Endodermal cell (in vitro differentiated cells): ENCODE measurements around the gene CTU2. TPM values are rescaled to one million over a fixed set of nuclear protein-coding genes. Genes with fewer than 3 reads are reported as not detected.

ENCODE experiments used
- DNase-seq: peaks from one replicate; pipeline ENCODE4 v3.0.0-alpha.2; 2017
- H3K27ac ChIP-seq: 2 replicates; pipeline ENCODE4 v1.5.1; 2013; ENCODE audit warnings: mild to moderate bottlenecking, low read depth, low read length, moderate library complexity
- H3K27me3 ChIP-seq: 2 replicates; pipeline ENCODE4 v1.6.1; 2013; ENCODE audit warnings: mild to moderate bottlenecking, low read length, moderate library complexity; ENCODE audit not compliant: insufficient read depth, control insufficient read depth, poor library complexity, severe bottlenecking
- H3K36me3 ChIP-seq: 2 replicates; pipeline ENCODE4 v1.7.0; 2013; ENCODE audit warnings: mild to moderate bottlenecking, low read length, moderate library complexity; ENCODE audit not compliant: control insufficient read depth, insufficient read depth
- H3K4me1 ChIP-seq: one replicate; pipeline ENCODE4 v1.7.0; 2013; ENCODE audit warnings: low read length; ENCODE audit not compliant: control insufficient read depth, insufficient read depth
- H3K4me3 ChIP-seq: 2 replicates; pipeline ENCODE4 v1.5.1; 2013; ENCODE audit warnings: mild to moderate bottlenecking, low read length, moderate library complexity
- H3K9ac ChIP-seq: 2 replicates; pipeline ENCODE4 v1.6.1; 2013; ENCODE audit warnings: mild to moderate bottlenecking, low read length, moderate library complexity; ENCODE audit not compliant: poor library complexity, severe bottlenecking; ENCODE audit errors: extremely low read depth
- H3K9me3 ChIP-seq: 2 replicates; pipeline ENCODE4 v1.6.1; 2013; ENCODE audit warnings: mild to moderate bottlenecking, low read length, moderate library complexity; ENCODE audit not compliant: control insufficient read depth
- H3K27ac Mint-ChIP-seq: 2 replicates; pipeline ENCODE4 v1.8.0; 2020; ENCODE audit warnings: mixed read lengths
- H3K27me3 Mint-ChIP-seq: 2 replicates; pipeline ENCODE4 v1.8.0; 2021; ENCODE audit warnings: mild to moderate bottlenecking, mixed read lengths; ENCODE audit not compliant: insufficient read depth
- H3K36me3 Mint-ChIP-seq: 2 replicates; pipeline ENCODE4 v1.8.0; 2020; ENCODE audit warnings: low read depth, mixed read lengths
- H3K4me1 Mint-ChIP-seq: 2 replicates; pipeline ENCODE4 v1.8.0; 2020; ENCODE audit warnings: mixed read lengths
- H3K4me3 Mint-ChIP-seq: 2 replicates; pipeline ENCODE4 v1.8.0; 2020; ENCODE audit warnings: mild to moderate bottlenecking, moderate library complexity, mixed read lengths
- H3K9me3 Mint-ChIP-seq: 2 replicates; pipeline ENCODE4 v1.8.0; 2020; ENCODE audit warnings: mild to moderate bottlenecking, mixed read lengths
- CTCF ChIP-seq: fragments of 200-600 bp; sonication (generic); conservative IDR thresholded peaks from 2 replicates; pipeline ENCODE4 v1.5.0; 2021; ENCODE audit warnings: antibody characterized with exemption, mild to moderate bottlenecking
- WGBS, 2 experiments: methylation state at CpG; one replicate each; pipeline versions ENCODE4 v1.1.5 to v1.1.7; 2013; ENCODE audit warnings: missing lambda C conversion rate in 2 of 2, mixed read lengths in 1 of 2; ENCODE audit not compliant: insufficient coverage in 1 of 2, insufficient read length in 1 of 2; 5-methylcytosine and 5-hydroxymethylcytosine counted together
- total RNA-seq, 2 donors: library from RNA; stranded (reverse); fragmentation: NEBNext Ultra II Directional in 1 of 2; extraction: Animal tissue kit (Norgen Biotek cat#: 25700) in 1 of 2; gene quantifications; 2 replicates in 1 of 2; 3 replicates in 1 of 2; pipeline ENCODE4 v1.2.1, GENCODE V29; 2021

The CTU2 gene
- total RNA-seq, 2 donors from 2014 or later, result 16.7 to 24.3 TPM

GRCh38 chr16:88705076-88705684 is 1.1 kb upstream of the CTU2 start:
- H3K27ac Mint-ChIP-seq, result peak overlapping the region; percentile 86

GRCh38 chr16:88705801-88706228 is 488 bp upstream of the CTU2 start:
- H3K27ac ChIP-seq, result no peak overlapping the region
- H3K9me3 ChIP-seq, result no peaks in the 10 kb centered on the region
- H3K4me1 ChIP-seq, result peaks cover 6% of the 10 kb centered on the region
- peak overlapping the region; percentile 98 for H3K4me3 ChIP-seq
- 0 to 1% methylated on average over 13 to 57 of the region's 57 CpGs for whole genome bisulfite sequencing, 2 experiments
- peak overlapping the region; percentile 76 for H3K4me3 Mint-ChIP-seq
- no peak for DNase-seq
- no peaks in the 10 kb centered on the region for H3K27me3 Mint-ChIP-seq
- peak overlapping the region; percentile 86 for H3K27ac Mint-ChIP-seq
- no peaks in the 10 kb centered on the region for H3K36me3 Mint-ChIP-seq
- TF ChIP-seq CTCF, result no peak
- peak overlapping the region; percentile 76 for H3K9ac ChIP-seq
- H3K27me3 ChIP-seq, result no peaks in the 10 kb centered on the region
- H3K9me3 Mint-ChIP-seq, result no peaks in the 10 kb centered on the region
- no peaks in the 10 kb centered on the region for H3K36me3 ChIP-seq
- peaks cover 13% of the 10 kb centered on the region for H3K4me1 Mint-ChIP-seq

More at GRCh38 chr16:88705076-88705684, 1.1 kb upstream of the CTU2 start:
- Mint-ChIP-seq H3K4me1 (peaks cover 13% of the 10 kb centered on the region), H3K36me3 (no peaks in the 10 kb centered on the region), H3K4me3 (peak overlapping the region; percentile 76), H3K9me3 (no peaks in the 10 kb centered on the region), H3K27me3 (no peaks in the 10 kb centered on the region)
- H3K27me3 ChIP-seq, result no peaks in the 10 kb centered on the region
- no peak overlapping the region for H3K27ac ChIP-seq
- H3K4me3 ChIP-seq, result peak overlapping the region; percentile 86
- no peaks in the 10 kb centered on the region for H3K9me3 ChIP-seq
- DNase-seq, result no peak
- peak overlapping the region; percentile 62 for H3K9ac ChIP-seq
- no peak for TF ChIP-seq CTCF
- H3K4me1 ChIP-seq, result peaks cover 6% of the 10 kb centered on the region
- 47 to 62% methylated on average over 7 to 9 of the region's 9 CpGs for WGBS, 2 experiments
- H3K36me3 ChIP-seq, result no peaks in the 10 kb centered on the region

- no peaks in the 10 kb centered on the region for H3K9me3 ChIP-seq
- H3K9ac ChIP-seq, result peak overlapping the region; percentile 76
- Mint-ChIP-seq H3K27ac (no peak overlapping the region), H3K9me3 (no peaks in the 10 kb centered on the region), H3K27me3 (no peaks in the 10 kb centered on the region), H3K36me3 (no peaks in the 10 kb centered on the region), H3K4me1 (peaks cover 13% of the 10 kb centered on the region), H3K4me3 (peak overlapping the region; percentile 76)
- H3K4me3 ChIP-seq, result peak overlapping the region; percentile 98
- no peak for TF ChIP-seq CTCF
- H3K4me1 ChIP-seq, result peaks cover 6% of the 10 kb centered on the region
- H3K27me3 ChIP-seq, result no peaks in the 10 kb centered on the region
- H3K36me3 ChIP-seq, result no peaks in the 10 kb centered on the region
- WGBS, 2 experiments, result 59 to 71% methylated on average over 13 to 17 of the region's 17 CpGs
- H3K27ac ChIP-seq, result no peak overlapping the region
- no peak for DNase-seq
Observed at GRCh38 chr16:88706965-88707826, 893 bp downstream of the CTU2 start.
